Activated CD4-positive, alpha-beta T cell treated with anti-CD3 and anti-CD28 coated beads for 4 hours (primary cell): ENCODE data around the gene CEACAM8.
"Not testable (repeated sequence)": the region's sequence is repeated elsewhere in the genome, so short reads cannot be mapped to it uniquely, and the experiment has no call there.

Experiments
- DNase-seq, 2 donors: peaks; one replicate each; pipeline ENCODE4 v3.0.0-alpha.2; 2020

CEACAM8 gene

DNA sequence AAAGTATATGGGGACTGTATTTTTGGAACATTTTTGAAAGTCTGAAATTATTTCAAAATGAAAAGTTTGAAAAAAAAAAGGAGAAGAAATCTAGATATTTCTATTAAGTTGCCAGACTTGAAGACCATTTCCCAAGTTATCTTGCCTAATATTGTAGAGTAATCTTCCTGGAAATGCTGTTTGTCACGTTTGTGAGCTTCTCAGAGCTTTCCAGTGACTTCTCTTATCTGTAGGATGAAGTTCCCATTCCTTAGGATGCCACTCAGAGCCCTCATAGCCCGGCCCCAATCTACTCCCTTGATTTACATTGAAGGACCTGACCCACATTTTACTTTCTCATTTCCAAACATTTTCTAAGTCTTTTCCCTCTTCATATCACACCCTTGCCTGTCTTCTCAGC, 23.6 kb downstream of the CEACAM8 start:
- no peak for DNase-seq

DNA sequence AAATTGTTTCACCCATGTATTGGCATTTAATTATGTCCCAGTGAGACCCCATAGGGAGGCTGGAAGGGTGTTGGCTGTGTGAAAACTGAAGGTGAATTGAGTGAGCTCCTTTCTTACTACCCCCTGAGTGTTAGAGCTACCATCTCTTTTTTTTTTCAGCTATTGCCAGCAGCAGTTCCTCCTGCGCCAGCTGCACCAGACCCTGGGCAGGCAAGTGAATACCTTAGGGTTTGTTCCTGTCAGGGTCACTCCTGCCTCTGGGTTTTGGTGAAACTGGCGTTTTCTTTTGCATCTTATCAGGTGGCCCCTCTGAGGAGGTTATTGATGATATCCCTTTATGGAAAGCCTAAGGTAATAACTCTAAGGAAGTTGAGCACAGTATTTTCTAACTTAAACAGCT, 25.5 kb downstream of the CEACAM8 start:
- DNase-seq = no peak

DNA sequence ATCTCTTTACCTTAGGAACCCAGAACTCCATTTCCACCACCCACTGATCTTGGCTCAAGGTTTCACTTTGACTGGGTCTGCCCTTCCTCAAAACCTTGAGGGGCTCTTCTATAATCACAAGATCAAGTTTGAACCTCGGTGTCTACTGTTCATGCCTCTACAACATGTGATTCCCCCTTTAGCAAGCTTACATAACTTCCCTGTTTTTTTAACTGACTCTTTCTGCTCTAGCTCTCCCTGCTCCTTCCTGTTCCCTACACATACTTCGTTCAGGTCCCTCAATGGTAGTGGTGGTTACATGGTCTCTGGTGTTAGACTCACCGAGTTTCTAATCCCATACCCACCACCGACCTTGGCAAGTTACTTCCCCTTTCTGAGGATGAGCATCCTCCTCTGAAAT, 26.7 kb downstream of the CEACAM8 start:
- DNase-seq = no peak

DNA sequence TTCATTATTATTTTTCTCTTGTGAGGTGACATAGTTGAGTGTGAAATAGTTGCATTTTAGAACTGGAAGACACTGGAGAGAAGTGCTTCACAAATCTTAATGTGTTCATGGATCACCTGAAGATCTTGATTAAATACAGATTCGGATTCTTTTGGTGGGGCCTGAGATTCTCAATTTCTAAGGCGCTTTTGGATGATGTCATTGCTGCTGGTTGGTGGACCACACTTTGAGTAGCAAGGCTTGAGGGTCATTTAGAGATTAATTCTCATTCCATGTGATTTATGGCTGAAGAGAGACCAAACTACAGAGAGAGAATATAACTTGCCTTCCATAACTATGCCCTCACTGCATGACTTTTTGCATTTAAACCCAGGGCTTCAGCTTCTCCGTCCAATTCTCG, 27.2 kb downstream of the CEACAM8 start:
- no peak for DNase-seq

DNA sequence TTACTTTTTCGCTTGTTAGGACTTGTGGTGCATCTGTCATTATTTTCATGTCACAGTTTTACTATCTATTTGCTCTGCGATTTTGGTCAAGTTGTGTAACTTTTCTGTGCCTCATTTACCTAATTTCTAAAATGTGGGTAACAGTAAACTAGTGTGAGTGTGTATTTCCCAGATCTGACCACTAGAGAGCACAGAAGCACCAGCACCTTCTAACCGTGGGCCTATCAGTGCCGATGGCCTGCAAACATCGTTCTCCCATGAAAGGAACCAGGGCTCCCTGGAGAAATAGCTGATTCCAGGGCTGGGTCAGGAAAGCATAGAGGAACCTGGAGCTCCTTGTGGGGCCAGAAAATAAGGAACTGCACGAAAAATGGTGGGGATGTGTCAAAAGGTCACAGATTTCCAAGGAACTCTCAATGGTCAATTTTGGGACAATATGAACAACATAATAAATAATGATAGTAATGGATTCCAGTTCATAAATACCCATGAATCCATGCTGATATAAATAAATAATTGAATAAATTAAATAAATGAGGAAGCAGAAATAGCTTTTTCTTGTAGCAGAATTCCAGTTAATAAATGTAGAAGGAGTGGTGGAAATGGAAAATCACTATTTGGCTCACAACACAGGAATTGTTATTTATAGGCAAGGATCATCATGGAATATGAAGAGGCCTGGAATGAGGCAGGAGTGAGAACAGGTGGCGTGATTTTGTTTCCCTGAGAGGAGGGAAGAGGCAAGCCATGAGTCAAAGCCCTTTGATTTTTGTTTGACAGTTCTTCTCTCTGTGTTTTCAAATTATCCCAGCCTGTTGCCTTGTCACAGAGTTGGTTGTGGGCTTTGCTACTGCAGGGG, 31.1 kb downstream of the CEACAM8 start:
- DNase-seq = peak in 1 of 2 donors; percentile 12

DNA sequence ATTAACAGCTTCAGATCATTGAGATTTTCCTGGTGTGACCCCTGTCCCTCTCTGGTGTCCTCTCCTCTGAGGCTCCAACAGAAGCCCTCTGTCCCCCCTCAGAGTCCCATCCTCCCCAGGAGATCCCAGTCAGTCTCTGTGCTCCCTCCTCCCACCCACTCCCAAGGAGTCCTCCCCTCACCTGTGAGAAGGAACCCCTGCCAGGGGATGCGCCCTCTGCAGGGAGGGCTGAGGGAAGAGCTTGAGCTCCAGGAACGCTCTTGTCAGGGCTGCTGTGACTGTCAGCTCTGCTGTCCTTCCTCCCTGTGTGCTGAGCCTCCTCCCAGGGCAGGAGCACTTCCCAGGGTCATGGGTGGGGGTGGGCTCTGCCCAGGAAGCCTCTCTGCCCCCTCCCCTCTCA, 33.2 kb downstream of the CEACAM8 start:
- DNase-seq = no peak

DNA sequence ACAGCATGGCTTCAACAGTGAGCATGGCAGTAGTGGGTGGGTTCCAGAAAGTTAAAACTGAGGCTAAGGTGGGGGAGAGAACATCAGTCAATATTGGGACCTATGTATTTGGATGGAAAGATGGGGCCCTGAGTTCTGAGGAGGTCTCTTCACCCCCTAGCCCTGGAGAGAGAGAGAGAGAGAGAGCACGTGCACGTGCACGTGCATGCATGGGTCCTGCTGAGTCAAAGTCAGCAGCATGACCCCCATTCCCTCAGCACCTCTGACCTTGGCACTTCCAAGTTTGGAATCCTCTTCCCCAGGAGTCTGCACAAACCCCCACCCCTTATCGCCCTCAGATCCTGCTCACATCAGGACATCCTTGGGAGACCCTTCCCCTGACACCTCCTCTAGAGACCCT, 34.0 kb downstream of the CEACAM8 start:
- DNase-seq = no peak

DNA sequence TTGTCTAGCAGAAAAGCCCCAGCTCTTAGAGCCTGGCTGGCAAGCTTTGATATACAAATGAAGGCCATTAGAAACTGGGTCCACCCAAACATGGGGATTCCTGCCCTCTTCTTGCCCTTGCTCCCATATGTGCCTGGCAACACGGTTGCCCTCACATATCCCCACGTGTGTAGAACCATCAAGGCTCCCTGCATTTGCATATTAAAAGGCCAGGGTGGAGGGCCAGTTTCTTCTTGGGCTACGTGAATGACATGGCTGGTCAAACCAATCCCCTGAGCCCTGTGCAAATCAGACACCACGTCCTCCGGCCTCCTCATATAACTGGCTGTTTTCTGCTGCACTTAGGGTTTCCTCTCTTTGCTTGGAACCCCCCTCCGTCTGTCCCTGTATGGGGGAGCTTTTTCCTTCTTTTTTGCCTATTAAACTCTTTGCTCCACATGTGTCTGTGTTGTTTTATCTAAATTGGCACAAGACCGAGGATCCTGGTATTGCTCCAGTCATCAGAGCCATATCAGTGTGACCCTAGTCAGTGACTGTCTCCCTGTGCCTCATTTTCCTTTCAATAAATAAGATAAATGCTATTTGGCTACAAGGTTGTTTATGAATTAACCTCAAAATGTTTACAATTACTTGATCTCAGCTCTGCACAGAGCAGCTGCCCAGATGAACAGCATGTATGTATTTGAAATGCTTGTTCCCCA, 36.1 kb downstream of the CEACAM8 start:
- DNase-seq = no peak

DNA sequence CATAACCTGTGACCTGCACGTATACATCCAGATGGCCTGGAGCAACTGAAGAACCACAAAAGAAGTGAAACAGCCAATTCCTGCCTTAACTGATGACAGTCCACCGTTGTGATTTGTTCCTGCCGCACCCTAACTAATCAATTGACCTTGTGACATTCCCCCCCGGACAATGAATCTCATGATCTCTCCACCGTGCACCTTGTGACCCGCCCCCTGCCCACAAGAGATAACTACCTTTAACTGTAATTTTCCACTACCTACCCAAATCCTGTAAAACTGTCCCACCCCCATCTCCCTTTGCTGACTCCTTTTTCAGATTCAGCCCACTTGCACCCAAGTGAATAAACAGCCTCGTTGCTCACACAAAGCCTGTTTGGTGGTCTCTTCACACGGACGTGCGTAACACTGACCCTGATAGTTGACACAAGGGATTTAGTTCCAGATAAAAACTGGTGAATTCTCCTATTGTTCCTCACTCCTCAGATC, 37.3 kb downstream of the CEACAM8 start:
- not testable (repeated sequence) for DNase-seq

DNA sequence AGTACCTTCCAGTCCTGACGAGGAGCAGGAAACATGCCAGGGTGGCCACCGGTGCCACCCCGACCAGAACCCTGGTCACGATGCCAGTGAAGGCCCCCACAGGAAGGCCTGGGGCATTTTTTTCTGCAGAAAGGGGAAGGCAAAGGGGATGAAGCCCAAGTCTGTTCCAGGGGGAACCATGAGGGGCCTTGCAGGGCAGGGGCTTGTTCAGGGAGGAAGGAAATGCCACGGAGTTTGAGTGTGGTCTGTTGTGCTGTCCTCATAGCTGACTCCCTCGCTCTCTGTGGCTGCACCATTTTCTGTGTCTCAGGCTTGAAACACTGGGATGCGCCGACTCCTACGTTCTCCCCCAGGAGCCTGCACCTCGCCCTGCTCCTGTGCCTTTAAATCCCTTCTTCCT, 38.9 kb downstream of the CEACAM8 start:
- DNase-seq = no peak

DNA sequence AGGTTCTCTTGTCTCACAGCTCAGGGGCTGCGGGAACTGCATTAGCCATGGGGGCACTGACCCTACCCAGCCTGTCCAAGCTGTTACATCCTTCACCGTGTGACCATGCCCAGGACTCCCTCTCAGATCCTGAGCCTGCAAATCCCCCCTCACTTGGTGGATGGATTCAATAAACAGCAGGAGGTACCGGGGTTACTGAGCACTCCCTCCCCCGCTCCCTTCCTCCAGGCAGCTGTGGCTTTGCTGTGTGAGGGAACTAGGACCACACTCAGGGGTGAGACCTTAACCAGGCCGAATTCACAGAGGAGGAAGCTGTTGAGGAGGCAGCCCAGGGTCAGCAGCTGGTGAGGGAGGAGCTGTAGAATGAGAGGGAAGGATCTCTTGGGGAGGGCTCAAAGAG, 39.4 kb downstream of the CEACAM8 start:
- no peak for DNase-seq

DNA sequence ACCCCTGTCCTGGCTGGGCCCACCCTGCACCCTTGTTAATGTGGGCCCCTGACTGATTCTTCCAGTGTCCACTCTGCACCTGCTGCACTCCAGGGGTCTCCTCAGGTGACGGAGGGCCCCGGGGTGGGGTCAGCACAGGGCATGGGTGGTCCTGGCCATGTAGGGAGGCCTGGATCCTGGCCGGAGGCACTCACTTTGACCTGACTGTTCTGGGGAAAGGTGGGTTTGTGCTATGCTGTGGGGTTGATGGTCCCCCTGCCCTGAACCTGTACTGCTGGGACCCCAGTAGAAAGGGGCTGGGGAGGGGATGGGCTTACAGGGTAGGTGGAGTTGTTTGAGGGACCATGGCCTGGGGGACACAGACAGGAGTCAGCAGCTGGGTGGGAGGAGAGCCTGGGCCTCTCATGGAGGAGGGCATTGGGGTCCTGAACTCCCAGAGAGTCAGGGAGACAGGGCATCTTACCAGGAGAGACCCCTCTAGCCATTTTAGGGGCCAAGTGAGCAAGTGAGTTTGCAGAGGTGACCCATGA, 40.6 kb downstream of the CEACAM8 start:
- no peak for DNase-seq

DNA sequence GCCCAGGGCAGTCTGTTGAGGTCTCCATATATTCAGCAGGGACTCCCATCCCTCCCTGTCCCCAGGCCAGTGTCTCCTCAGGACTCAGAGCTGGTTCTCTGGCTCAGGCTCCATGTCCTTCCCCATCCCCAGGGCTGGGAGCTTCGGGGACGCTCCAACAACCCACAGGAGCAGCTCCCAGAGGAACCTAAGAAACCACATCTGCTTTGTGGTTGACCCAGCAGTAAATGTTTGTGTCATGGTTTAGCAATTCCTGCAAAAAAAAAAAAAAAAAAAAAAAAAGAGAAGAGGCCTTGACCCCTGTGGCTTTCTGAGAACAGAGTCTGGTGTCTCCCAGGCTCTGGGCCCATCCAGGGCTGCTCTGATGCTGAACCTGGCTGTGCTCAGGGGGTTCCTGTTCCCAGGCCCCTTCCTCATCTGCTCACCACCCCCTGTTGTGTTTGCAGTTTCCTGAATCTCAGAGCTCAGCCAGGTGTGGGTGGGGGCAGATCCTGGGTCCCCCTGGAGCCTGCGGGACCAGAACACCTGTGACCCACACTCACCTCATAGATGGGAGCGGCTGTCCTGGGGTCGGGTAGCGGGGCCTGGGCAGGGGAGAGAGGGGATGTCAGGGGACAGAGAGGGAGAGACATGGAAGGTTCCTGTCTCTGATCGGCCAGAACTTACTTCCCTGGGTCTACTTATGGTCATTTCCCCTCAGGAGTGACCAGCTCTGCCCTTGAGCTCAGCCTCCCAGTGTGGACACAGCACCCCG, 41.3 kb downstream of the CEACAM8 start:
- DNase-seq = no peak

DNA sequence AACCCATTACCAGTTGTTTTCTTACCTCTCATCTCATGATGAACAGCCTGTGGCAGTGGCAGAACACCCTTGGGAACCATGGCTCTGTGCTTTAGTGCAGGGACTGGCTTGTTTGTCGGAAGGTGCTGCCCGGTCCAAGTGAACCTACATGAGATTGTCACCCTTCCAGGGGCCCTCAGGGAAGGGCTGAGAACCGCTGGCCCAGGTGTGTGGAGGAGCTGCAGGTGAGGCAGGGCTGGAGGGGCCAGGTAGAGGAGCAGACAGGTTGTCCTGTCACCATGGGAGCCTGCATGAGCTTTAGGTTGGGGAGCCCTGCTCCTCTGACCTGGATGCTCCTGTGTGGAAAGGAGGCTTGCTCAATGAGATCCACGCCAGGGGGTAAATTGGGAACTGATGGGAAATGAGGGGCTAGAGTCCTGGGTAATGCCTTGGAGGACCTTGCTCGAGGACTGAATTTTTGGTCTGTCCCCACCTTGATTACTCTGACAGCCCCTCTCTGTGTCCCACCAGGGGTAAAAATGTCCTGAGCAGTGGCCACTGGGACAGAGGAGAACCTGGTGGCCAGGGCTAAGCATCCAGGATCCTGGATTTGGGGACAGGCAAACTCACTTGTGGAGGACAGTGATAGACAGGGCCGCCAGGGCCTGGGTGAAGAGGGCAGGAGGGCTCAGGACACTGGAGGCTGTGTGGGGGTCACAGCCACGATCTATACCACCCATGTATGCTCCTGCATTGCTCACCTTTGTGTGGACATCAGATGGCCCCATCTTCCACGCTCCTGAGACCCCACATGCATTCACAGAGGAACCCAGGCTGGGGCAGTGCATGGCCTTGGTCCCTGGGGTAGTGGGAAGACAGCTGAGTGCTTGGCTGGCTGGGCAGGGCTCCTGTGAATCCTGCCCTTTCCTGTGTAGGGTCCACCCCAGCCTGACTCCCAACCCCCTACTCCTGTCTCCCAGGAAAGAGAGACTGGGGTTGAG, 42.3 kb downstream of the CEACAM8 start:
- no peak for DNase-seq

DNA sequence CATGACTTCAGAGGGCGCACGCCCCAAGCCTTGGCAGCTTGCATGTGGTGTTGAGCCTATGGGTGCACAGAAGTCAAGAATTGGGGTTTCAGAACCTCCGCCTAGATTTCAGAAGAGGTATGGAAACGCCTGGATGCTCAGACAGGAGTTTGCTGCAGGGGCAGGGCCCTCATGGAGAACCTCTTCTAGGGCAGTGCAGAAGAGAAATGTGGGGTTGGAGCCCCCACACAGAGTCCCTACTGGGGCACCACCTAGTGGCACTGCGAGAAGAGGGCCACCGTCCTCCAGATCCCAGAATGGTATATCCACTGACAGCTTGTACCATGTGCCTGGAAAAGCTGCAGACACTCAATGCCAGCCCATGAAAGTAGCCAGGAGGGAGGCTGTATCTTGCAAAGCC, 44.2 kb downstream of the CEACAM8 start:
- DNase-seq = not testable (repeated sequence)

DNA sequence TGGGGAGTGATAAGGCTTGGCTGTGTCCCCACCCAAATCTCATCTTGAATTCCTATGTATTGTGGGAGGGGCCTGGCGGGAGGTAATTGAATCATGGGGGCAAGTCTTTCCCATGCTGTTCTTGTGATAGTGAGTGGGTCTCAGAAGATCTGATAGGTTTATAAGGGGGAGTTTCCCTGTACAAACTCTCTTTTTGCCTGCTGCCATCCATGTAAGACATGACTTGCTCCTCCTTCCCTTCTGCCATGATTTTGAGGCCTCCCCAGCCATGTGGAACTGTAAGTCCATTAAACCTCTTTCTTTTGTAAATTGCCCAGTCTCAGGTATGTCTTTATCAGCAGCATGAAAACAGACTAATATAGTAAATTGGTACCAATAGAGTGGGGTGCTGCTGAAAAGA, 45.7 kb downstream of the CEACAM8 start:
- DNase-seq = not testable (repeated sequence)

DNA sequence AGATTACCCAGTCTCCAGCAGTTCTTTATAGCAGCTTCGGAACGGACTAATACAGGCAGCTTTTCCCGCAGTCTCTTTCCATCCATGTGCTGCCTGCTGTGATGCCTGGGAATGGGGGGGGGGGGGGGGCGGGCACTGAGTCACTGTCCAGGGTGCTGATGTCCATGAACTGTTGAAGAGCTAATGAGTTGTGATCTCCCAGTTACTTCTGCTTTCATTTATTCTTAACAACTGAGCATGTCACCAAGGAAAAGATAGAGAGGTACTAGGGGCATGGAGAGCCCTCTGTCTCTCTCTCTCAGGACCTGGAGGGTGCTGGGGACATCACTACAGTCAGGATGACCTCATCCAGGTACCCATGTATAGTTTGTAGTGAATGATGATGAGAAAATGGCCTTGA, 46.2 kb downstream of the CEACAM8 start:
- DNase-seq = no peak

DNA sequence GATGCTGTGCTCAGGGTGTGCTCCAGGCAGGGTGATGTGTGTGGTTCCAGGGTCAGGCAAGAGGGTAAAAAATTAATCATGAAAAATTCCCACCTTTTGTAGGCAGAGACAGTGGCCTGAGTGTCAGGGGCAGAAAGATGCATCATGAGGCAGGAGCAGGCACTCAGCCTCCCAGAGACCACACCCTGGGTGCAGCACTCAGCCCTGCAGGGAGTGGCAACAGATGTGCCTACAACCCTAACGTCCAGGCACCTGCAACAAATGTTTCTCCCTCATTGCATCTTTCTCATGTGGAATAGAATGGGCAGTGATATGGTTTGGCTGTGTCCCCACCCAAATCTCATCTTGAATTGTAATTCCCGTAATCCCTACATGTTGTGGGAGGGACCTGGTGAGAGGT, 46.8 kb downstream of the CEACAM8 start:
- DNase-seq = no peak

DNA sequence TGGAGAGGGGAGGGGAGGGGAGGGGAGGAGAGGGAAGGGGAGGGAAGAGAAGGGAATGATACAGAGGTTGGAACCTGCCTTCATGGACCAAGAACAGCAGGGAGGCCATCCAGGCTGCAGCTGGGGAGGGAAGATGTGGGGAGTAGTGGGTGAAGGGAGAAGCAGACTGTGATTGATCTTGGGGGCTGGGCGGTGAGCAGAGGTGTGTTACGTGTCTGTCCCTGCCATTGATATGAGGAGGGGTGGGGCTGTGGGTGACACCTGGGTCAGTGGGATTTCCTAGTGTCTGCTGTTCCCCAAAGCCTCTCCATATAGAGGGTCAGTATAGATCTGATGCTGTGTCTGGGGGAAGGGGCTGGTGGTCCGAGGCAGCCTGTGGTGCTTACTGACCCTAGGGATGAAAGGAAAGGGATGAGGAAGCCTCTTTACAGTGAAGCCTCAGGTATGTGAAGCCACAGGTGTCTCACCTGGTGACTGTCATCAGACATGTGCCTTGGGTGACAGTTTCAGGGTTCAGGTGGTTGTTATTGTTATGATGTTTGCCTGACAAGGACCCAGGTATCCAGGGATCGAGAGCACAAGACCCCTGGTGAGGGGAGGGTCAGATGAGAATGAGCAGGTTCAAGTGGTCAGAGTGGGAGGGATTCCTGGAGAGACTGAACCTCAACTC, 47.8 kb downstream of the CEACAM8 start:
- DNase-seq = no peak

DNA sequence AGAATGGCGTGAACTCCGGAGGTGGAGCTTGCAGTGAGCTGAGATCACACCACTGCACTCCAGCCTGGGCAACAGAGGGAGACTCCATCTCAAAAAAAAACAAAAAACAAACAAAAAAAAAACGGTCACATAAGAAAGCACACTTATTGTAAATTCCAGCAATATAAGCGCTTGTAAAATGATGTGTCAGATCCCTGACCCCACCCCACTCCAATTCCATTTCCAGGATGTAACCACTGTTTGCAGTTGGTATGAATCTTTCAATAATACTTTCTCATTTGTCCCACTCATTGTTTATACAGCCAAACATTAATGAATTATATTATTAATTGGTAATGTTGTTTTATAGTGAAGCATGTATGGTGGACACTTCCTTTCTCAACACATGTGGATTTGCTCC, 50.6 kb downstream of the CEACAM8 start:
- DNase-seq = no peak

DNA sequence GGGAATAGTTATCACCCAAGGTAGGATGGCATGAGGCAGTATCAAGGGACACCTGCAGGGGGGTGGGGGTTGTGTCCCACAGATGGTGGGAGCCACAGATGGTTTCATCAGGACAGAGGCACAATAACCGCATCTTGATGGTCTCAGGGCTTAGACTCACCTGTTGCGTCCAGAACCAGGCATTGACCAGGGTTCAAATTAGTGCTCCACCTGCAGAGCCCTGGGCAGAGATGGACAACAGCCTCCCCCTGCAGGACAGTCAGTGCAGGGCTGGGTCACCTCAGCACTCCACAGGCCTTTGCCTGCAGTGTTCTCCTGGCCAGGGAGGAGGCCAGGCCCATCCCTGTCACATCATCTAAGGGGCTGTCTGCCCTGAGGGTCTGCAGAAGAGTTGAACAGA, 51.9 kb downstream of the CEACAM8 start:
- no peak for DNase-seq
